Measurements from ENCODE around the gene TMEM179.

The TMEM179 gene

GRCh38 chr14:104636131-104636530, 31.6 kb upstream of the TMEM179 start:
- peaks cover 14% of the 10 kb centered on the region for H3K27me3 ChIP-seq (ENCODE audit: low read depth, low read length)
- H4K20me1 ChIP-seq (ENCODE audit: insufficient read depth, low read length) = no peaks in the 10 kb centered on the region
- TF ChIP-seq CTCF (IDR thresholded peaks at IDR 0.05; ENCODE audit: low read depth, low read length) = no peak
- TF ChIP-seq EZH2phosphoT487 (IDR thresholded peaks at IDR 0.05; ENCODE audit: low read depth) = no peak

GRCh38 chr14:104635717-104636116, 31.1 kb upstream of the TMEM179 start:
- no peak overlapping the region for H3K4me3 ChIP-seq (ENCODE audit: low read length)
- TF ChIP-seq CTCF (IDR thresholded peaks at IDR 0.05; ENCODE audit: low read depth, low read length) (no peak), EZH2phosphoT487 (IDR thresholded peaks at IDR 0.05; ENCODE audit: low read depth) (no peak)
- H3K79me2 ChIP-seq (ENCODE audit: low read length) = no peaks in the 10 kb centered on the region
- H4K20me1 ChIP-seq (ENCODE audit: insufficient read depth, low read length) = no peaks in the 10 kb centered on the region
- H3K27me3 ChIP-seq (ENCODE audit: low read depth, low read length) = peaks cover 14% of the 10 kb centered on the region
- H3K36me3 ChIP-seq (replicated peaks; ENCODE audit: low read depth, low read length) = no peaks in the 10 kb centered on the region
- H3K9me3 ChIP-seq (ENCODE audit: insufficient read depth, low read length) = no peaks in the 10 kb centered on the region
- H2AFZ ChIP-seq (ENCODE audit: low read depth, low read length) = no peak overlapping the region
- no peak overlapping the region for H3K4me2 ChIP-seq (ENCODE audit: low read length)
- no peak overlapping the region for H3K27ac ChIP-seq (ENCODE audit: low read length)
- H3K4me1 ChIP-seq (ENCODE audit: low read length) = peaks cover 8% of the 10 kb centered on the region; the same call in 1 of the 2 replicates
- H3K9ac ChIP-seq (ENCODE audit: low read length) = no peak overlapping the region

More at GRCh38 chr14:104636131-104636530, 31.6 kb upstream of the TMEM179 start:
- Histone ChIP-seq H3K9ac (ENCODE audit: low read length) (no peak overlapping the region), H3K4me3 (ENCODE audit: low read length) (no peak overlapping the region), H3K4me2 (ENCODE audit: low read length) (no peak overlapping the region), H3K9me3 (ENCODE audit: insufficient read depth, low read length) (no peaks in the 10 kb centered on the region), H3K27ac (ENCODE audit: low read length) (no peak overlapping the region), H3K4me1 (ENCODE audit: low read length) (peaks cover 8% of the 10 kb centered on the region; the same call in 1 of the 2 replicates), H3K36me3 (replicated peaks; ENCODE audit: low read depth, low read length) (no peaks in the 10 kb centered on the region), H2AFZ (ENCODE audit: low read depth, low read length) (no peak overlapping the region), H3K79me2 (ENCODE audit: low read length) (no peaks in the 10 kb centered on the region)

GRCh38 chr14:104634886-104635570, 30.5 kb upstream of the TMEM179 start:
- no peak overlapping the region for H3K27ac ChIP-seq (ENCODE audit: low read length)
- H3K9me3 ChIP-seq (ENCODE audit: insufficient read depth, low read length) = no peaks in the 10 kb centered on the region
- H3K9ac ChIP-seq (ENCODE audit: low read length) = no peak overlapping the region
- H3K27me3 ChIP-seq (ENCODE audit: low read depth, low read length) = peaks cover 16% of the 10 kb centered on the region
- TF ChIP-seq CTCF (IDR thresholded peaks at IDR 0.05; ENCODE audit: low read depth, low read length) (no peak), EZH2phosphoT487 (IDR thresholded peaks at IDR 0.05; ENCODE audit: low read depth) (no peak)
- no peaks in the 10 kb centered on the region for H4K20me1 ChIP-seq (ENCODE audit: insufficient read depth, low read length)
- no peaks in the 10 kb centered on the region for H3K79me2 ChIP-seq (ENCODE audit: low read length)
- H3K4me2 ChIP-seq (ENCODE audit: low read length) = no peak overlapping the region
- H2AFZ ChIP-seq (ENCODE audit: low read depth, low read length) = no peak overlapping the region
- H3K36me3 ChIP-seq (replicated peaks; ENCODE audit: low read depth, low read length) = no peaks in the 10 kb centered on the region
- no peak overlapping the region for H3K4me3 ChIP-seq (ENCODE audit: low read length)
- H3K4me1 ChIP-seq (ENCODE audit: low read length) = peaks cover 2% of the 10 kb centered on the region; the same call in 1 of the 2 replicates

GRCh38 chr14:104634138-104634760, 29.7 kb upstream of the TMEM179 start:
- Histone ChIP-seq H2AFZ (ENCODE audit: low read depth, low read length) (no peak overlapping the region), H3K27ac (ENCODE audit: low read length) (no peak overlapping the region), H4K20me1 (ENCODE audit: insufficient read depth, low read length) (no peaks in the 10 kb centered on the region), H3K36me3 (replicated peaks; ENCODE audit: low read depth, low read length) (no peaks in the 10 kb centered on the region), H3K27me3 (ENCODE audit: low read depth, low read length) (peaks cover 18% of the 10 kb centered on the region), H3K9me3 (ENCODE audit: insufficient read depth, low read length) (no peaks in the 10 kb centered on the region), H3K4me1 (ENCODE audit: low read length) (no peaks in the 10 kb centered on the region), H3K9ac (ENCODE audit: low read length) (no peak overlapping the region), H3K4me3 (ENCODE audit: low read length) (no peak overlapping the region), H3K79me2 (ENCODE audit: low read length) (no peaks in the 10 kb centered on the region), H3K4me2 (ENCODE audit: low read length) (no peak overlapping the region)
- TF ChIP-seq EZH2phosphoT487 (IDR thresholded peaks at IDR 0.05; ENCODE audit: low read depth) (no peak), CTCF (IDR thresholded peaks at IDR 0.05; ENCODE audit: low read depth, low read length) (no peak)
